ENCODE measurements around the gene GPX4.
"Not testable (repeated sequence)": the region's sequence is repeated elsewhere in the genome, so short reads cannot be mapped to it uniquely, and the experiment has no call there.

DNA sequence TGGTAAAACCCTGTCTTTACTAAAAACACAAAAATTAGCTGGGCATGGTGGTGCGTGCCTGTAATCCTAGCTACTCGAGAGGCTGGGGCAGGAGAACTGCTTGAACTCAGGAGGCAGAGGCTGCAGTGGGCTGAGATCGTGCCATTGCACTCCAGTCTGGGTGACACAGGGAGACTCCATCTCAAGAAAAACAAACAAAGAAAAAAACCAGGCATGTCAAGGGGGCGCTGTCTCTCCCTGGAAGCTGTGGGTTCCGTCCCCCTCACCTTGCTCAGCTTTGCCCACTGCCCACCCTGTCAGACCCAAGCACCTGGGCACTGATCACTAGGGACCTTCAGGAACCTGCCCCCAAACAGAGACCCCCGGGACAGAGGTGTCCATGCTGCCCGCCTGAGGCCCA is 25.3 kb downstream of the GPX4 start:
- not testable (repeated sequence) for TF ChIP-seq POLR2A, CTCF (IDR thresholded peaks at IDR 0.05)

All from suprapubic skin (tissue), 3 donors.